K562 (cell line): ENCODE results near the gene HLCS. TPM values are rescaled to one million over a fixed set of nuclear protein-coding genes. Genes with fewer than 3 reads are reported as not detected.

Source experiments
- BCL6 ChIP-seq: fragments of 250-450 bp; sonication (Bioruptor Pico); IDR thresholded peaks from 2 replicates; pipeline ENCODE4 v1.4.0; 2020
- CREB1 ChIP-seq, 2 experiments: sonication (generic) in 1 of 2; formaldehyde crosslinking in 1 of 2; IDR thresholded peaks; 2 replicates each; pipeline versions ENCODE4 v1.6.1 to v1.8.0; 2012 to 2022; ENCODE audit warnings: inconsistent platforms in 1 of 2, mild to moderate bottlenecking in 1 of 2, missing genetic modification reagents in 1 of 2, moderate library complexity in 1 of 2
- CXXC5 ChIP-seq: fragments of 250-450 bp; sonication (Bioruptor Pico); IDR thresholded peaks from 2 replicates; pipeline ENCODE4 v1.8.0; 2022; ENCODE audit warnings: inconsistent platforms, mild to moderate bottlenecking, moderate library complexity
- ZMIZ1 ChIP-seq, 2 experiments: fragments of 150-350 bp in 1 of 2; IDR thresholded peaks; 2 replicates each; pipeline ENCODE4 v1.6.1; 2012 to 2016; ENCODE audit warnings: low read depth in 2 of 2, low read length in 2 of 2, mild to moderate bottlenecking in 1 of 2, moderate library complexity in 1 of 2
- ZNF134 ChIP-seq: fragments of 250-450 bp; sonication (Bioruptor Pico); conservative IDR thresholded peaks from 2 replicates; pipeline ENCODE4 v1.4.0; 2020
- polyA plus RNA-seq, 8 experiments: library from polyadenylated mRNA; depleted of rRNA in 4 of 8; stranded (reverse) in 5 of 8; unstranded in 3 of 8; fragments of >200 nt; fragmentation: Nextera tagmentation in 2 of 8; fragmentation: Illumina TruSeq in 1 of 8; extraction: Ambion mirVana in 2 of 8; extraction: Trizol in 1 of 8; gene quantifications; 2 replicates each; pipeline versions ENCODE4 v1.2.1 to v1.2.3, GENCODE V29; 2011 to 2014; ENCODE audit warnings: inconsistent platforms in 1 of 8, missing spikeins in 1 of 8
- total RNA-seq, 7 experiments: library from RNA; depleted of rRNA in 6 of 7; stranded (reverse); fragments of >200 nt in 6 of 7; fragmentation: Illumina TruSeq in 2 of 7; extraction: Trizol in 2 of 7; gene quantifications; 2 replicates each; pipeline versions ENCODE4 v1.2.1 to v1.2.3, GENCODE V29; 2011 to 2021; ENCODE audit warnings: low replicate concordance in 1 of 7
- TF ChIP-seq, protein P1 (sequence below): fragments of 200-600 bp; sonication (generic); IDR thresholded peaks from one replicate; pipeline ENCODE4 v1.6.1; 2012; ENCODE audit warnings: mild to moderate bottlenecking, low read depth, low read length, inconsistent platforms

Gene HLCS
- total and polyA plus RNA-seq, 9 of the 15 experiments (the other 6 are each of a cell fraction or from before 2014, with no cell fraction given) = 3.0 to 21.5 (median 17.1) TPM

GRCh38 chr21:36780861-36781260 is 185.6 kb downstream of the HLCS start (continued):
- TF ChIP-seq, protein P1, sequence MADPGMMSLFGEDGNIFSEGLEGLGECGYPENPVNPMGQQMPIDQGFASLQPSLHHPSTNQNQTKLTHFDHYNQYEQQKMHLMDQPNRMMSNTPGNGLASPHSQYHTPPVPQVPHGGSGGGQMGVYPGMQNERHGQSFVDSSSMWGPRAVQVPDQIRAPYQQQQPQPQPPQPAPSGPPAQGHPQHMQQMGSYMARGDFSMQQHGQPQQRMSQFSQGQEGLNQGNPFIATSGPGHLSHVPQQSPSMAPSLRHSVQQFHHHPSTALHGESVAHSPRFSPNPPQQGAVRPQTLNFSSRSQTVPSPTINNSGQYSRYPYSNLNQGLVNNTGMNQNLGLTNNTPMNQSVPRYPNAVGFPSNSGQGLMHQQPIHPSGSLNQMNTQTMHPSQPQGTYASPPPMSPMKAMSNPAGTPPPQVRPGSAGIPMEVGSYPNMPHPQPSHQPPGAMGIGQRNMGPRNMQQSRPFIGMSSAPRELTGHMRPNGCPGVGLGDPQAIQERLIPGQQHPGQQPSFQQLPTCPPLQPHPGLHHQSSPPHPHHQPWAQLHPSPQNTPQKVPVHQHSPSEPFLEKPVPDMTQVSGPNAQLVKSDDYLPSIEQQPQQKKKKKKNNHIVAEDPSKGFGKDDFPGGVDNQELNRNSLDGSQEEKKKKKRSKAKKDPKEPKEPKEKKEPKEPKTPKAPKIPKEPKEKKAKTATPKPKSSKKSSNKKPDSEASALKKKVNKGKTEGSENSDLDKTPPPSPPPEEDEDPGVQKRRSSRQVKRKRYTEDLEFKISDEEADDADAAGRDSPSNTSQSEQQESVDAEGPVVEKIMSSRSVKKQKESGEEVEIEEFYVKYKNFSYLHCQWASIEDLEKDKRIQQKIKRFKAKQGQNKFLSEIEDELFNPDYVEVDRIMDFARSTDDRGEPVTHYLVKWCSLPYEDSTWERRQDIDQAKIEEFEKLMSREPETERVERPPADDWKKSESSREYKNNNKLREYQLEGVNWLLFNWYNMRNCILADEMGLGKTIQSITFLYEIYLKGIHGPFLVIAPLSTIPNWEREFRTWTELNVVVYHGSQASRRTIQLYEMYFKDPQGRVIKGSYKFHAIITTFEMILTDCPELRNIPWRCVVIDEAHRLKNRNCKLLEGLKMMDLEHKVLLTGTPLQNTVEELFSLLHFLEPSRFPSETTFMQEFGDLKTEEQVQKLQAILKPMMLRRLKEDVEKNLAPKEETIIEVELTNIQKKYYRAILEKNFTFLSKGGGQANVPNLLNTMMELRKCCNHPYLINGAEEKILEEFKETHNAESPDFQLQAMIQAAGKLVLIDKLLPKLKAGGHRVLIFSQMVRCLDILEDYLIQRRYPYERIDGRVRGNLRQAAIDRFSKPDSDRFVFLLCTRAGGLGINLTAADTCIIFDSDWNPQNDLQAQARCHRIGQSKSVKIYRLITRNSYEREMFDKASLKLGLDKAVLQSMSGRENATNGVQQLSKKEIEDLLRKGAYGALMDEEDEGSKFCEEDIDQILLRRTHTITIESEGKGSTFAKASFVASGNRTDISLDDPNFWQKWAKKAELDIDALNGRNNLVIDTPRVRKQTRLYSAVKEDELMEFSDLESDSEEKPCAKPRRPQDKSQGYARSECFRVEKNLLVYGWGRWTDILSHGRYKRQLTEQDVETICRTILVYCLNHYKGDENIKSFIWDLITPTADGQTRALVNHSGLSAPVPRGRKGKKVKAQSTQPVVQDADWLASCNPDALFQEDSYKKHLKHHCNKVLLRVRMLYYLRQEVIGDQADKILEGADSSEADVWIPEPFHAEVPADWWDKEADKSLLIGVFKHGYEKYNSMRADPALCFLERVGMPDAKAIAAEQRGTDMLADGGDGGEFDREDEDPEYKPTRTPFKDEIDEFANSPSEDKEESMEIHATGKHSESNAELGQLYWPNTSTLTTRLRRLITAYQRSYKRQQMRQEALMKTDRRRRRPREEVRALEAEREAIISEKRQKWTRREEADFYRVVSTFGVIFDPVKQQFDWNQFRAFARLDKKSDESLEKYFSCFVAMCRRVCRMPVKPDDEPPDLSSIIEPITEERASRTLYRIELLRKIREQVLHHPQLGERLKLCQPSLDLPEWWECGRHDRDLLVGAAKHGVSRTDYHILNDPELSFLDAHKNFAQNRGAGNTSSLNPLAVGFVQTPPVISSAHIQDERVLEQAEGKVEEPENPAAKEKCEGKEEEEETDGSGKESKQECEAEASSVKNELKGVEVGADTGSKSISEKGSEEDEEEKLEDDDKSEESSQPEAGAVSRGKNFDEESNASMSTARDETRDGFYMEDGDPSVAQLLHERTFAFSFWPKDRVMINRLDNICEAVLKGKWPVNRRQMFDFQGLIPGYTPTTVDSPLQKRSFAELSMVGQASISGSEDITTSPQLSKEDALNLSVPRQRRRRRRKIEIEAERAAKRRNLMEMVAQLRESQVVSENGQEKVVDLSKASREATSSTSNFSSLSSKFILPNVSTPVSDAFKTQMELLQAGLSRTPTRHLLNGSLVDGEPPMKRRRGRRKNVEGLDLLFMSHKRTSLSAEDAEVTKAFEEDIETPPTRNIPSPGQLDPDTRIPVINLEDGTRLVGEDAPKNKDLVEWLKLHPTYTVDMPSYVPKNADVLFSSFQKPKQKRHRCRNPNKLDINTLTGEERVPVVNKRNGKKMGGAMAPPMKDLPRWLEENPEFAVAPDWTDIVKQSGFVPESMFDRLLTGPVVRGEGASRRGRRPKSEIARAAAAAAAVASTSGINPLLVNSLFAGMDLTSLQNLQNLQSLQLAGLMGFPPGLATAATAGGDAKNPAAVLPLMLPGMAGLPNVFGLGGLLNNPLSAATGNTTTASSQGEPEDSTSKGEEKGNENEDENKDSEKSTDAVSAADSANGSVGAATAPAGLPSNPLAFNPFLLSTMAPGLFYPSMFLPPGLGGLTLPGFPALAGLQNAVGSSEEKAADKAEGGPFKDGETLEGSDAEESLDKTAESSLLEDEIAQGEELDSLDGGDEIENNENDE = no peak
- TF ChIP-seq CXXC5 (CRISPR knock-in tag) (no peak), ZNF134 (no peak), ZMIZ1 (IDR thresholded peaks at IDR 0.05; ENCODE audit: low read depth in 2 of 2, low read length in 2 of 2) (no peak), CREB1 (IDR thresholded peaks at IDR 0.05) (no peak), CREB1 (CRISPR knock-in tag; IDR thresholded peaks at IDR 0.05) (no peak), BCL6 (CRISPR knock-in tag) (no peak)
